Cardiac fibroblast (primary cell): ENCODE data around the gene ATP1B4.

Source experiments
- DNase-seq, 2 donors: peaks; one replicate each; pipeline versions ENCODE4 v3.0.0 to v3.0.0-alpha.2; 2010; ENCODE audit warnings: low read depth in 2 of 2
- H3K4me3 ChIP-seq, 2 donors: replicated peaks in 1 of 2; 1 replicate in 1 of 2; 2 replicates in 1 of 2; pipeline ENCODE4 v1.5.1; 2011; ENCODE audit warnings: low read depth in 2 of 2, low read length in 2 of 2, mild to moderate bottlenecking in 2 of 2, moderate library complexity in 1 of 2
- CTCF ChIP-seq: IDR thresholded peaks from one replicate; pipeline ENCODE4 v1.5.1; 2011; ENCODE audit warnings: low read depth, mild to moderate bottlenecking, low read length, inconsistent platforms

The ATP1B4 gene

GRCh38 chrX:120356084-120356483 lies 5.8 kb upstream of the ATP1B4 start:
- H3K4me3 ChIP-seq = no peak overlapping the region
- no peak for TF ChIP-seq CTCF
- no peak for DNase-seq

- no peak overlapping the region for H3K4me3 ChIP-seq
- no peak for DNase-seq
- no peak for TF ChIP-seq CTCF
Measured at GRCh38 chrX:120357186-120357585, 4.7 kb upstream of the ATP1B4 start.

GRCh38 chrX:120358737-120359456 lies 3.0 kb upstream of the ATP1B4 start:
- TF ChIP-seq CTCF = no peak

GRCh38 chrX:120365320-120365719 lies 3.4 kb downstream of the ATP1B4 start:
- peak; percentile 47 for TF ChIP-seq CTCF
- H3K4me3 ChIP-seq = no peak overlapping the region
- peak; percentile 11 to 21 for DNase-seq

More at GRCh38 chrX:120358737-120359456, 3.0 kb upstream of the ATP1B4 start:
- H3K4me3 ChIP-seq = no peak overlapping the region
- peak; percentile 1 to 37 for DNase-seq

GRCh38 chrX:120365968-120366367 lies 4.1 kb downstream of the ATP1B4 start:
- no peak overlapping the region for H3K4me3 ChIP-seq
- no peak for DNase-seq
- no peak for TF ChIP-seq CTCF

GRCh38 chrX:120366794-120367193 lies 4.9 kb downstream of the ATP1B4 start:
- no peak for DNase-seq
- no peak overlapping the region for H3K4me3 ChIP-seq
- no peak for TF ChIP-seq CTCF
